Measurements from ENCODE around the gene SYTL1.

The SYTL1 gene

GRCh38 chr1:27341525-27342252 is at the start of gene SYTL1:
SYTL1 (plus strand) TSS chr1:27342022; CDS start chr1:27345335, 3,313 bp downstream.
- in situ Hi-C loops (cut with HindIII; ENCODE audit: low sequenced_read_pairs): no loop called here

- in situ Hi-C loops (cut with HindIII; ENCODE audit: low sequenced_read_pairs): loop anchor here (25.0 kb wide), 1 partner anchor 255 kb away; no protein-coding TSS in a partner anchor
Measured at GRCh38 chr1:27292106-27292505, 49.7 kb upstream of the SYTL1 start.

GRCh38 chr1:27293915-27294314 is 47.9 kb upstream of the SYTL1 start:
- in situ Hi-C loops (cut with HindIII; ENCODE audit: low sequenced_read_pairs): loop anchor here (25.0 kb wide), 1 partner anchor 257 kb away; no protein-coding TSS in a partner anchor

- in situ Hi-C loops (cut with HindIII; ENCODE audit: low sequenced_read_pairs): loop anchor here (25.0 kb wide), 1 partner anchor 260 kb away; no protein-coding TSS in a partner anchor
Measured at GRCh38 chr1:27296773-27297291, 45.0 kb upstream of the SYTL1 start.

GRCh38 chr1:27297903-27298302 is 43.9 kb upstream of the SYTL1 start:
- in situ Hi-C loops (cut with HindIII; ENCODE audit: low sequenced_read_pairs): loop anchor here (25.0 kb wide), 1 partner anchor 261 kb away; no protein-coding TSS in a partner anchor

- in situ Hi-C loops (cut with HindIII; ENCODE audit: low sequenced_read_pairs): loop anchor here (25.0 kb wide), 1 partner anchor 262 kb away; no protein-coding TSS in a partner anchor
Measured at GRCh38 chr1:27298632-27299384, 43.0 kb upstream of the SYTL1 start.

- in situ Hi-C loops (cut with HindIII; ENCODE audit: low sequenced_read_pairs): loop anchor here (25.0 kb wide), 1 partner anchor 262 kb away; no protein-coding TSS in a partner anchor
Measured at GRCh38 chr1:27299385-27300271, 42.2 kb upstream of the SYTL1 start.

GRCh38 chr1:27300341-27301051 is 41.3 kb upstream of the SYTL1 start:
- in situ Hi-C loops (cut with HindIII; ENCODE audit: low sequenced_read_pairs): no loop called here

- in situ Hi-C loops (cut with HindIII; ENCODE audit: low sequenced_read_pairs): no loop called here
Measured at GRCh38 chr1:27301052-27301422, 40.8 kb upstream of the SYTL1 start.

GRCh38 chr1:27301582-27302199 is 40.1 kb upstream of the SYTL1 start:
- in situ Hi-C loops (cut with HindIII; ENCODE audit: low sequenced_read_pairs): no loop called here

GRCh38 chr1:27302612-27303011 is 39.2 kb upstream of the SYTL1 start:
- in situ Hi-C loops (cut with HindIII; ENCODE audit: low sequenced_read_pairs): no loop called here

GRCh38 chr1:27303509-27303908 is 38.3 kb upstream of the SYTL1 start:
- in situ Hi-C loops (cut with HindIII; ENCODE audit: low sequenced_read_pairs): no loop called here

- in situ Hi-C loops (cut with HindIII; ENCODE audit: low sequenced_read_pairs): loop anchor here (5.0 kb wide), 1 partner anchor 91 kb away; no protein-coding TSS in a partner anchor
Measured at GRCh38 chr1:27306071-27306470, 35.8 kb upstream of the SYTL1 start.

- in situ Hi-C loops (cut with HindIII; ENCODE audit: low sequenced_read_pairs): loop anchor here (5.0 kb wide), 1 partner anchor 90 kb away; no protein-coding TSS in a partner anchor
Measured at GRCh38 chr1:27306892-27307761, 34.7 kb upstream of the SYTL1 start.

GRCh38 chr1:27307874-27308598 is 33.8 kb upstream of the SYTL1 start:
- in situ Hi-C loops (cut with HindIII; ENCODE audit: low sequenced_read_pairs): loop anchor here (5.0 kb wide), 1 partner anchor 89 kb away; no protein-coding TSS in a partner anchor

- in situ Hi-C loops (cut with HindIII; ENCODE audit: low sequenced_read_pairs): no loop called here
Measured at GRCh38 chr1:27314169-27314568, 27.7 kb upstream of the SYTL1 start.

- in situ Hi-C loops (cut with HindIII; ENCODE audit: low sequenced_read_pairs): no loop called here
Measured at GRCh38 chr1:27314737-27315136, 27.1 kb upstream of the SYTL1 start.

GRCh38 chr1:27316860-27317259 is 25.0 kb upstream of the SYTL1 start:
- in situ Hi-C loops (cut with HindIII; ENCODE audit: low sequenced_read_pairs): no loop called here

All from endothelial cell of hepatic sinusoid (primary cell).